HL-60 (cell line): Measurements from ENCODE around the gene HECW1.

Experiments used
- CTCF ChIP-seq: IDR thresholded peaks from one replicate; pipeline ENCODE4 v1.5.1; 2011; ENCODE audit warnings: low read length, control low read depth, inconsistent platforms; ENCODE audit not compliant: insufficient read depth
- GABPA ChIP-seq: IDR thresholded peaks from 2 replicates; pipeline ENCODE4 v1.6.1; 2012; ENCODE audit warnings: low read depth
- POLR2AphosphoS5 ChIP-seq: IDR thresholded peaks from 2 replicates; pipeline ENCODE4 v1.6.1; 2012; ENCODE audit warnings: low read depth
- SPI1 ChIP-seq: IDR thresholded peaks from 2 replicates; pipeline ENCODE4 v1.6.1; 2012; ENCODE audit warnings: low read depth, mild to moderate bottlenecking, borderline replicate concordance
- TF ChIP-seq, protein P1 (sequence below): IDR thresholded peaks from 2 replicates; pipeline ENCODE4 v1.6.1; 2012; ENCODE audit warnings: low read depth; ENCODE audit not compliant: insufficient replicate concordance

DNA sequence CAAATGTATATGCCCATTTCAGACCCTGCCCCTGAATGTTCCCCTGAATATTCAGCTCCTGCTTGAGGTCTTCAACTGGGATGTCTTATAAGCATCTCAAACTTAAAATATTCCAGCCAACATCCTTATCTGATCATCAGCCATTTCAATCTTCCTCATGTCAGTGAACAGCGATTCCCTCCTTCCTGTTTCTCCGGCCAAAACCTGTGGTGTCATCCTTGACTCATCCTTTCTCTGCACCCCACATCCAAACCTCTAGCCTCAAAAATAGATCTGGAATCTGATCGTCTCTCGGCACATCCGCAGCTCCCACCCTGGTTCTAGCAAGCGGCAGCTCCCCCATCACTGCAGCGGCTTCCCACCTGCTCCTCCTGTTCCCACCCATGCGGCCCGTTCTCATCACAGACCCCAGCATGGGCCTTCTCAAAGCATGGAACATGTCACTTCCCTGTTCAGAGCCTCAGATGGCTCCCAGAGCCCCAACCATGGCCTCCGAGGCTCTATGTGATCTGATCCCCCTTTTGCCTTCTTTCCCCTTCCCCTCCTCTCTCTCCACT is 165.7 kb downstream of the HECW1 start:
- TF ChIP-seq, protein P1, sequence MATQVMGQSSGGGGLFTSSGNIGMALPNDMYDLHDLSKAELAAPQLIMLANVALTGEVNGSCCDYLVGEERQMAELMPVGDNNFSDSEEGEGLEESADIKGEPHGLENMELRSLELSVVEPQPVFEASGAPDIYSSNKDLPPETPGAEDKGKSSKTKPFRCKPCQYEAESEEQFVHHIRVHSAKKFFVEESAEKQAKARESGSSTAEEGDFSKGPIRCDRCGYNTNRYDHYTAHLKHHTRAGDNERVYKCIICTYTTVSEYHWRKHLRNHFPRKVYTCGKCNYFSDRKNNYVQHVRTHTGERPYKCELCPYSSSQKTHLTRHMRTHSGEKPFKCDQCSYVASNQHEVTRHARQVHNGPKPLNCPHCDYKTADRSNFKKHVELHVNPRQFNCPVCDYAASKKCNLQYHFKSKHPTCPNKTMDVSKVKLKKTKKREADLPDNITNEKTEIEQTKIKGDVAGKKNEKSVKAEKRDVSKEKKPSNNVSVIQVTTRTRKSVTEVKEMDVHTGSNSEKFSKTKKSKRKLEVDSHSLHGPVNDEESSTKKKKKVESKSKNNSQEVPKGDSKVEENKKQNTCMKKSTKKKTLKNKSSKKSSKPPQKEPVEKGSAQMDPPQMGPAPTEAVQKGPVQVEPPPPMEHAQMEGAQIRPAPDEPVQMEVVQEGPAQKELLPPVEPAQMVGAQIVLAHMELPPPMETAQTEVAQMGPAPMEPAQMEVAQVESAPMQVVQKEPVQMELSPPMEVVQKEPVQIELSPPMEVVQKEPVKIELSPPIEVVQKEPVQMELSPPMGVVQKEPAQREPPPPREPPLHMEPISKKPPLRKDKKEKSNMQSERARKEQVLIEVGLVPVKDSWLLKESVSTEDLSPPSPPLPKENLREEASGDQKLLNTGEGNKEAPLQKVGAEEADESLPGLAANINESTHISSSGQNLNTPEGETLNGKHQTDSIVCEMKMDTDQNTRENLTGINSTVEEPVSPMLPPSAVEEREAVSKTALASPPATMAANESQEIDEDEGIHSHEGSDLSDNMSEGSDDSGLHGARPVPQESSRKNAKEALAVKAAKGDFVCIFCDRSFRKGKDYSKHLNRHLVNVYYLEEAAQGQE, result no peak
- no peak for TF ChIP-seq CTCF
- no peak for TF ChIP-seq POLR2AphosphoS5
- no peak for TF ChIP-seq SPI1
- TF ChIP-seq GABPA, result no peak
